SU-DHL-6 (cell line): ENCODE data around the gene ANKRD39.

Experiments
- H2AFZ ChIP-seq: fragments of 200-600 bp; sonication (generic); 2 replicates; pipeline ENCODE4 v1.6.1; 2014; ENCODE audit warnings: low read depth, mild to moderate bottlenecking, moderate library complexity, mixed read lengths, antibody characterized with exemption, low read length; ENCODE audit not compliant: severe bottlenecking
- H3F3A ChIP-seq: fragments of 200-600 bp; shearing (Covaris generic); 2 replicates; pipeline ENCODE4 v1.6.0; 2016; ENCODE audit warnings: antibody characterized with exemption, mild to moderate bottlenecking; ENCODE audit not compliant: insufficient read depth
- H3K27ac ChIP-seq: fragments of 200-600 bp; sonication (generic); 2 replicates; pipeline ENCODE4 v1.5.1; 2016; ENCODE audit warnings: low read depth, mild to moderate bottlenecking, low read length, moderate library complexity, mixed read lengths
- H3K27me3 ChIP-seq: fragments of 200-600 bp; sonication (generic), shearing (Covaris generic); 2 replicates; pipeline ENCODE4 v1.6.0; 2014; ENCODE audit warnings: mild to moderate bottlenecking, low read length
- H3K36me3 ChIP-seq: fragments of 200-600 bp; sonication (generic); 2 replicates; pipeline ENCODE4 v1.6.1; 2014; ENCODE audit warnings: mild to moderate bottlenecking, low read length, mixed read lengths
- H3K4me2 ChIP-seq: fragments of 300-600, 200-600 bp; shearing (Covaris generic), sonication (generic); 2 replicates; pipeline ENCODE4 v1.6.0; 2014; ENCODE audit warnings: low read length, low read depth, mild to moderate bottlenecking; ENCODE audit not compliant: poor library complexity, severe bottlenecking
- H3K4me3 ChIP-seq: fragments of 200-600 bp; sonication (generic); 2 replicates; pipeline ENCODE4 v1.5.1; 2014; ENCODE audit warnings: antibody characterized with exemption, low read length, mild to moderate bottlenecking, mixed read lengths; ENCODE audit not compliant: insufficient read depth, poor library complexity, severe bottlenecking
- H3K79me2 ChIP-seq: fragments of 200-600 bp; sonication (generic); 2 replicates; pipeline ENCODE4 v1.6.1; 2014; ENCODE audit warnings: mild to moderate bottlenecking, low read length, moderate library complexity; ENCODE audit not compliant: insufficient read depth
- H3K9ac ChIP-seq: fragments of 200-600 bp; sonication (generic); 2 replicates; pipeline ENCODE4 v1.7.0; 2014; ENCODE audit warnings: mild to moderate bottlenecking, low read length
- H3K9me2 ChIP-seq: fragments of 200-600 bp; sonication (generic); replicated peaks from 2 replicates; pipeline ENCODE4 v1.6.1; 2014; ENCODE audit warnings: low read length; ENCODE audit not compliant: insufficient read depth
- H3K9me3 ChIP-seq: fragments of 200-600 bp; sonication (generic); 2 replicates; pipeline ENCODE4 v1.6.1; 2014; ENCODE audit warnings: low read length, mixed read lengths; ENCODE audit not compliant: insufficient read depth
- H4K20me1 ChIP-seq: fragments of 200-600 bp; sonication (generic); 2 replicates; pipeline ENCODE4 v1.6.1; 2014; ENCODE audit warnings: low read depth, mild to moderate bottlenecking, antibody characterized with exemption, low read length, moderate library complexity, mixed read lengths
- EZH2phosphoT487 ChIP-seq: fragments of 200-600 bp; sonication (generic), shearing (Covaris generic); conservative IDR thresholded peaks from 2 replicates; pipeline ENCODE4 v1.6.1; 2018; ENCODE audit warnings: mild to moderate bottlenecking, antibody characterized with exemption, low read length, moderate library complexity, mixed read lengths
- TF ChIP-seq, protein P1 (sequence below): fragments of 200-600 bp; sonication (generic); IDR thresholded peaks from one replicate; pipeline ENCODE4 v1.5.1; 2017; ENCODE audit warnings: antibody characterized with exemption, mild to moderate bottlenecking, low read length, moderate library complexity; ENCODE audit not compliant: insufficient read depth, poor library complexity, severe bottlenecking

ANKRD39 gene

DNA sequence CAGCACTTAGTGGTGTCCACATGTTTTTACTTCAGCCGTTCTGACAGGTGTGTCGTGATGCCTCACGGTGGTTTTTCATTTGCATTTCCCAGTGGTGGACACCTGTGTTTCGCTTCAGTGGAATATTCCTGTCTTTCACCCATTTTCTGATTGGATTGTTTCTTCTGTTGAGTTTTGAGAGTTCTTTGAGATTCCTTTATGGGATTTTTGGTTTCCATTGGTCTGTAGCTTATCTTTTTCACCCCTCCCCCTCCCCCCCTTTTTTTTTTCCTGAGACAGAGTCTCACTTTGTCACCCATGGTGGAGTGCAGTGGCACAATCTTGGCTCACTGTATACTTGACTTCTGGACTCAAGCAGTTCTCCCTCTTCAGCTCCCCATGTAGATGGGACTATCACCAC is 22.0 kb downstream of the ANKRD39 start:
- H3K27ac ChIP-seq, result no peak overlapping the region
- no peaks in the 10 kb centered on the region for H3K27me3 ChIP-seq
- H3K36me3 ChIP-seq, result 0 out of 2 replicates have a peak, but pooled peaks cover 3% of the 10 kb centered on the region
- no peaks in the 10 kb centered on the region for H3F3A ChIP-seq
- no peaks in the 10 kb centered on the region for H3K9me3 ChIP-seq
- no peak overlapping the region for H2AFZ ChIP-seq
- H3K9me2 ChIP-seq, result no peaks in the 10 kb centered on the region
- TF ChIP-seq EZH2phosphoT487, result no peak
- TF ChIP-seq, protein P1, sequence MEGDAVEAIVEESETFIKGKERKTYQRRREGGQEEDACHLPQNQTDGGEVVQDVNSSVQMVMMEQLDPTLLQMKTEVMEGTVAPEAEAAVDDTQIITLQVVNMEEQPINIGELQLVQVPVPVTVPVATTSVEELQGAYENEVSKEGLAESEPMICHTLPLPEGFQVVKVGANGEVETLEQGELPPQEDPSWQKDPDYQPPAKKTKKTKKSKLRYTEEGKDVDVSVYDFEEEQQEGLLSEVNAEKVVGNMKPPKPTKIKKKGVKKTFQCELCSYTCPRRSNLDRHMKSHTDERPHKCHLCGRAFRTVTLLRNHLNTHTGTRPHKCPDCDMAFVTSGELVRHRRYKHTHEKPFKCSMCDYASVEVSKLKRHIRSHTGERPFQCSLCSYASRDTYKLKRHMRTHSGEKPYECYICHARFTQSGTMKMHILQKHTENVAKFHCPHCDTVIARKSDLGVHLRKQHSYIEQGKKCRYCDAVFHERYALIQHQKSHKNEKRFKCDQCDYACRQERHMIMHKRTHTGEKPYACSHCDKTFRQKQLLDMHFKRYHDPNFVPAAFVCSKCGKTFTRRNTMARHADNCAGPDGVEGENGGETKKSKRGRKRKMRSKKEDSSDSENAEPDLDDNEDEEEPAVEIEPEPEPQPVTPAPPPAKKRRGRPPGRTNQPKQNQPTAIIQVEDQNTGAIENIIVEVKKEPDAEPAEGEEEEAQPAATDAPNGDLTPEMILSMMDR, result no peak
- no peak overlapping the region for H3K4me2 ChIP-seq
- H4K20me1 ChIP-seq, result no peaks in the 10 kb centered on the region
- H3K4me3 ChIP-seq, result no peak overlapping the region
- no peak overlapping the region for H3K9ac ChIP-seq
- H3K79me2 ChIP-seq, result no peaks in the 10 kb centered on the region

DNA sequence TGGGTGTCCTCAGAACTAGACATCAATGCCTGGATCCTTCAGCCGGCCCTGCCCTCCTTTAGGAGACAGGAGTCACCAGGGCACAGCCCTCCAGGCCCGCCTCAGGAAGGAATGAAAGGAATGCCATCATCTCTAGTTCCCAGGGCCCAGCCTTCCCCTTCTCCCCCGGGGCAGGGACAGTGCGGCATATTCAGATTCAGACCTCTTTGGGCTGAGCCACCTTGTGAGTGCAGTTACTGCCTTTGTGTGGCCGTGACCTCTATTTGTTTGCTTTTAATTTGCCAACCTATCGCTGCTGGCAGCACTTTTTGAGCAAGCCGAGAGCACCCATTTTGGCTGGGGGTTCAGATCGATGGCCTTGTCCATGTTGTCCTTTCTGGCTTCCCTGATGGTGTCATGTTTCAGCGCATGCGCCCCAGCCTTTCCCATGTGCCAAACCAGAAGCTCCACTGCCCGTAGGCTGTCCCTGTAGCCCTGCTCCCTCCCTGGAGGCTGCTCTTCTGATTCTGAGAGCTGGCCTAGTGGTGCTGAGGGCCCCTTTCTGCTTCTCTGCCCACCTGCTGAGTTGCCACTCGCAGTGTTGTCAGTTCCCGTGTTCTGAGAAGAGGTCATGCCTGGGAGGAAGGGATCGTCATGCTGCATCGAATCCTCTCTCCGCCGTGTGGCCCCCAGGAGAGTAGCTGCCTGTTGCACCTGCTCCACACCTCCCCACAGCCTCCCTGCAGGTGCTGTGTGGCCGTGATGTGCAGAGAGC is 24.9 kb downstream of the ANKRD39 start:
- no peak overlapping the region for H3K4me2 ChIP-seq
- TF ChIP-seq, protein P1, result no peak
- no peak for TF ChIP-seq EZH2phosphoT487
- 0 out of 2 replicates have a peak, but pooled peaks cover 3% of the 10 kb centered on the region for H3K36me3 ChIP-seq
- no peaks in the 10 kb centered on the region for H4K20me1 ChIP-seq
- H3K27me3 ChIP-seq, result no peaks in the 10 kb centered on the region
- no peaks in the 10 kb centered on the region for H3K9me2 ChIP-seq
- H2AFZ ChIP-seq, result no peak overlapping the region
- no peaks in the 10 kb centered on the region for H3K9me3 ChIP-seq
- no peaks in the 10 kb centered on the region for H3K79me2 ChIP-seq
- no peak overlapping the region for H3K9ac ChIP-seq
- H3K27ac ChIP-seq, result no peak overlapping the region
- H3F3A ChIP-seq, result no peaks in the 10 kb centered on the region
- no peak overlapping the region for H3K4me3 ChIP-seq

DNA sequence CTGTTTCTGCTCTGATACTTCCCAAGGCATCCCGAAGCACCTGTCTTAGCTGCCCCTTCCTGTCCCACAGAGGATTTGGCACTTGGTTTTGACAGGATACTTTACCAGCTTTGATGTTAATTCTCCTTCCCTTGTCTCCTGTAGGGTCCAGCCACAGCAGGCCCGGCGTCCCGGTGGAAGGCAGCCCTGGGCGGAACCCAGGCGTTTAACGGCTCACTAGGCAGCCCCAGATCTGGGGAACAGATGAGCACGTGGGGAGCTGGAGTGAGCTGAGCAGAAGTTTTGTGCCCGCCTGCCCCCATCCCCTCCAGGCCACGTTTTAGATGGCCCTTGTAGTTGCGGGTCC is 25.4 kb downstream of the ANKRD39 start:
- no peaks in the 10 kb centered on the region for H3K79me2 ChIP-seq
- H3K36me3 ChIP-seq, result 0 out of 2 replicates have a peak, but pooled peaks cover 3% of the 10 kb centered on the region
- no peak overlapping the region for H3K9ac ChIP-seq
- H3K4me3 ChIP-seq, result no peak overlapping the region
- no peak overlapping the region for H3K27ac ChIP-seq
- H3F3A ChIP-seq, result no peaks in the 10 kb centered on the region
- no peak for TF ChIP-seq EZH2phosphoT487
- TF ChIP-seq, protein P1, result no peak
- H3K9me3 ChIP-seq, result no peaks in the 10 kb centered on the region
- no peaks in the 10 kb centered on the region for H3K27me3 ChIP-seq
- H3K4me2 ChIP-seq, result no peak overlapping the region
- no peaks in the 10 kb centered on the region for H3K9me2 ChIP-seq
- H4K20me1 ChIP-seq, result no peaks in the 10 kb centered on the region
- no peak overlapping the region for H2AFZ ChIP-seq
